Measurements from ENCODE around the gene EXOC6B.

EXOC6B gene

GRCh38 chr2:72781480-72781879 lies 44.4 kb downstream of the EXOC6B start:
- Histone ChIP-seq H3K4me2 (ENCODE audit: low read depth, low read length, poor library complexity, severe bottlenecking) (no peak overlapping the region), H3K9me2 (replicated peaks; ENCODE audit: low read depth, low read length) (no peaks in the 10 kb centered on the region), H3K27me3 (ENCODE audit: insufficient read depth, low read length, poor library complexity, severe bottlenecking) (no peaks in the 10 kb centered on the region), H3K36me3 (ENCODE audit: insufficient read depth, low read length) (no peaks in the 10 kb centered on the region), H2AFZ (ENCODE audit: low read length) (no peak overlapping the region), H4K20me1 (ENCODE audit: insufficient read depth, low read length, poor library complexity, severe bottlenecking) (no peaks in the 10 kb centered on the region), H3K4me3 (ENCODE audit: low read length, poor library complexity, severe bottlenecking) (no peak overlapping the region), H3K9me3 (ENCODE audit: insufficient read depth, low read depth, low read length) (no peaks in the 10 kb centered on the region), H3F3A (ENCODE audit: low read depth) (no peaks in the 10 kb centered on the region), H3K79me2 (ENCODE audit: insufficient read depth, low read length) (no peaks in the 10 kb centered on the region), H3K4me1 (ENCODE audit: insufficient read depth, low read length, poor library complexity, severe bottlenecking) (no peaks in the 10 kb centered on the region), H3K9ac (ENCODE audit: low read depth, low read length, poor library complexity, severe bottlenecking) (no peak overlapping the region)
- TF ChIP-seq EZH2phosphoT487 (IDR thresholded peaks at IDR 0.05; ENCODE audit: borderline replicate concordance) (no peak), CTCF (conservative IDR thresholded peaks at IDR 0.05; ENCODE audit: low read length) (no peak)

- Histone ChIP-seq H4K20me1 (ENCODE audit: insufficient read depth, low read length, poor library complexity, severe bottlenecking) (no peaks in the 10 kb centered on the region), H3K4me3 (ENCODE audit: low read length, poor library complexity, severe bottlenecking) (no peak overlapping the region), H3K9ac (ENCODE audit: low read depth, low read length, poor library complexity, severe bottlenecking) (no peak overlapping the region), H3K4me2 (ENCODE audit: low read depth, low read length, poor library complexity, severe bottlenecking) (no peak overlapping the region), H2AFZ (ENCODE audit: low read length) (no peak overlapping the region), H3K79me2 (ENCODE audit: insufficient read depth, low read length) (no peaks in the 10 kb centered on the region), H3F3A (ENCODE audit: low read depth) (no peaks in the 10 kb centered on the region), H3K36me3 (ENCODE audit: insufficient read depth, low read length) (no peaks in the 10 kb centered on the region), H3K9me2 (replicated peaks; ENCODE audit: low read depth, low read length) (no peaks in the 10 kb centered on the region), H3K4me1 (ENCODE audit: insufficient read depth, low read length, poor library complexity, severe bottlenecking) (no peaks in the 10 kb centered on the region), H3K9me3 (ENCODE audit: insufficient read depth, low read depth, low read length) (no peaks in the 10 kb centered on the region), H3K27me3 (ENCODE audit: insufficient read depth, low read length, poor library complexity, severe bottlenecking) (no peaks in the 10 kb centered on the region)
- TF ChIP-seq CTCF (conservative IDR thresholded peaks at IDR 0.05; ENCODE audit: low read length) (no peak), EZH2phosphoT487 (IDR thresholded peaks at IDR 0.05; ENCODE audit: borderline replicate concordance) (no peak)
Observed at GRCh38 chr2:72780477-72780876, 45.4 kb downstream of the EXOC6B start.

- no peaks in the 10 kb centered on the region for H3F3A ChIP-seq (ENCODE audit: low read depth)
- no peaks in the 10 kb centered on the region for H3K9me3 ChIP-seq (ENCODE audit: insufficient read depth, low read depth, low read length)
- no peaks in the 10 kb centered on the region for H3K4me1 ChIP-seq (ENCODE audit: insufficient read depth, low read length, poor library complexity, severe bottlenecking)
- no peaks in the 10 kb centered on the region for H3K36me3 ChIP-seq (ENCODE audit: insufficient read depth, low read length)
- TF ChIP-seq CTCF (conservative IDR thresholded peaks at IDR 0.05; ENCODE audit: low read length) (no peak), EZH2phosphoT487 (IDR thresholded peaks at IDR 0.05; ENCODE audit: borderline replicate concordance) (no peak)
- H3K9me2 ChIP-seq (replicated peaks; ENCODE audit: low read depth, low read length): no peaks in the 10 kb centered on the region
- no peaks in the 10 kb centered on the region for H3K27me3 ChIP-seq (ENCODE audit: insufficient read depth, low read length, poor library complexity, severe bottlenecking)
- no peak overlapping the region for H2AFZ ChIP-seq (ENCODE audit: low read length)
- no peaks in the 10 kb centered on the region for H4K20me1 ChIP-seq (ENCODE audit: insufficient read depth, low read length, poor library complexity, severe bottlenecking)
- H3K4me3 ChIP-seq (ENCODE audit: low read length, poor library complexity, severe bottlenecking): no peak overlapping the region
- H3K9ac ChIP-seq (ENCODE audit: low read depth, low read length, poor library complexity, severe bottlenecking): no peak overlapping the region
- no peaks in the 10 kb centered on the region for H3K79me2 ChIP-seq (ENCODE audit: insufficient read depth, low read length)
- no peak overlapping the region for H3K4me2 ChIP-seq (ENCODE audit: low read depth, low read length, poor library complexity, severe bottlenecking)
Observed at GRCh38 chr2:72779495-72779894, 46.3 kb downstream of the EXOC6B start.
